RWPE2 (cell line): ENCODE data around the gene TSEN2.

Experiments used
- ATAC-seq: fragments of 200-7000 bp; cut with Tn5 transposase; 3 replicates; pipeline ENCODE4 v1.9.1; 2021; ENCODE audit warnings: low read depth
- DNase-seq: peaks from one replicate; pipeline ENCODE4 v3.0.0-alpha.2; 2020; ENCODE audit warnings: low spot score
- H3K27ac ChIP-seq: fragments of 450-650 bp; 2 replicates; pipeline ENCODE4 v1.5.1; 2017; ENCODE audit warnings: mild to moderate bottlenecking; ENCODE audit not compliant: poor library complexity, severe bottlenecking
- H3K27me3 ChIP-seq: fragments of 250-450 bp; sonication (Bioruptor Pico); 2 replicates; pipeline ENCODE4 v1.5.1; 2021; ENCODE audit warnings: mild to moderate bottlenecking, moderate library complexity; ENCODE audit not compliant: insufficient read depth, poor library complexity, severe bottlenecking
- H3K36me3 ChIP-seq: fragments of 250-450 bp; sonication (Bioruptor Pico); 2 replicates; pipeline ENCODE4 v1.5.1; 2020; ENCODE audit warnings: low read depth, mild to moderate bottlenecking, moderate library complexity
- H3K4me1 ChIP-seq: fragments of 250-450 bp; sonication (Bioruptor Pico); 2 replicates; pipeline ENCODE4 v1.5.1; 2021; ENCODE audit warnings: mild to moderate bottlenecking, moderate library complexity; ENCODE audit not compliant: insufficient read depth, poor library complexity, severe bottlenecking
- H3K4me3 ChIP-seq: fragments of 250-450 bp; sonication (Bioruptor Pico); 2 replicates; pipeline ENCODE4 v1.5.1; 2021; ENCODE audit warnings: mild to moderate bottlenecking, moderate library complexity; ENCODE audit not compliant: severe bottlenecking
- H3K9me3 ChIP-seq: fragments of 250-450 bp; sonication (Bioruptor Pico); 2 replicates; pipeline ENCODE4 v1.5.1; 2021; ENCODE audit warnings: mild to moderate bottlenecking, moderate library complexity; ENCODE audit not compliant: severe bottlenecking
- CTCF ChIP-seq: fragments of 450-650 bp; IDR thresholded peaks from one replicate; pipeline ENCODE4 v1.5.1; 2017; ENCODE audit warnings: mild to moderate bottlenecking, moderate library complexity; ENCODE audit not compliant: poor library complexity, severe bottlenecking

TSEN2 gene

GRCh38 chr3:12574131-12574530 lies 89.9 kb downstream of the TSEN2 start:
- H3K27ac ChIP-seq = no peak overlapping the region
- peaks cover 88% of the 10 kb centered on the region for H3K36me3 ChIP-seq
- H3K9me3 ChIP-seq = no peaks in the 10 kb centered on the region
- no peaks in the 10 kb centered on the region for H3K4me1 ChIP-seq
- H3K4me3 ChIP-seq = no peak overlapping the region
- H3K27me3 ChIP-seq = no peaks in the 10 kb centered on the region
- no peak for DNase-seq
- TF ChIP-seq CTCF = no peak
- no peak; the same call in 2 of the 3 replicates for ATAC-seq

- no peak for TF ChIP-seq CTCF
Measured at GRCh38 chr3:12574661-12575060, 90.4 kb downstream of the TSEN2 start.

GRCh38 chr3:12577379-12577778 lies 93.1 kb downstream of the TSEN2 start:
- TF ChIP-seq CTCF = no peak
- Histone ChIP-seq H3K4me1 (no peaks in the 10 kb centered on the region), H3K4me3 (no peak overlapping the region), H3K36me3 (peaks cover 78% of the 10 kb centered on the region), H3K27ac (no peak overlapping the region), H3K27me3 (no peaks in the 10 kb centered on the region), H3K9me3 (no peaks in the 10 kb centered on the region)
- ATAC-seq (no peak), DNase-seq (no peak)

More at GRCh38 chr3:12574661-12575060, 90.4 kb downstream of the TSEN2 start:
- Histone ChIP-seq H3K4me3 (no peak overlapping the region), H3K27ac (no peak overlapping the region), H3K36me3 (peaks cover 90% of the 10 kb centered on the region), H3K9me3 (no peaks in the 10 kb centered on the region), H3K4me1 (no peaks in the 10 kb centered on the region), H3K27me3 (no peaks in the 10 kb centered on the region)
- DNase-seq (no peak), ATAC-seq (no peak)

GRCh38 chr3:12578742-12579141 lies 94.5 kb downstream of the TSEN2 start:
- H3K36me3 ChIP-seq = peaks cover 79% of the 10 kb centered on the region
- ATAC-seq = no peak
- TF ChIP-seq CTCF = peak; percentile 16

GRCh38 chr3:12579456-12579855 lies 95.2 kb downstream of the TSEN2 start:
- Histone ChIP-seq H3K27me3 (no peaks in the 10 kb centered on the region), H3K4me3 (no peak overlapping the region), H3K27ac (no peak overlapping the region), H3K4me1 (no peaks in the 10 kb centered on the region), H3K36me3 (peaks cover 81% of the 10 kb centered on the region), H3K9me3 (no peaks in the 10 kb centered on the region)
- DNase-seq (no peak), ATAC-seq (no peak)
- TF ChIP-seq CTCF = no peak

More at GRCh38 chr3:12578742-12579141, 94.5 kb downstream of the TSEN2 start:
- Histone ChIP-seq H3K27me3 (no peaks in the 10 kb centered on the region), H3K4me3 (no peak overlapping the region), H3K9me3 (no peaks in the 10 kb centered on the region), H3K27ac (no peak overlapping the region), H3K4me1 (no peaks in the 10 kb centered on the region)
- no peak for DNase-seq
